SK-N-MC (cell line): ENCODE measurements around the gene SH3RF1.

ENCODE experiments used
- DNase-seq: peaks from one replicate; pipeline ENCODE4 v3.0.0-alpha.2; 2011; ENCODE audit warnings: low read depth, low spot score
- H3K27ac ChIP-seq: fragments of 200-600 bp; sonication (generic); 2 replicates; pipeline ENCODE4 v1.5.1; 2016; ENCODE audit warnings: mixed run types
- H3K36me3 ChIP-seq: fragments of 200-600 bp; sonication (generic); 2 replicates; pipeline ENCODE4 v1.6.1; 2017; ENCODE audit warnings: antibody characterized with exemption, low read length, mixed read lengths; ENCODE audit not compliant: insufficient read depth
- H3K4me3 ChIP-seq: fragments of 200-600 bp; sonication (generic); 2 replicates; pipeline ENCODE4 v1.5.1; 2016
- H3K9ac ChIP-seq: fragments of 200-600 bp; sonication (generic); 2 replicates; pipeline ENCODE4 v1.8.0; 2017; ENCODE audit warnings: mixed run types, mixed read lengths; ENCODE audit not compliant: insufficient read length
- H3K9me3 ChIP-seq: fragments of 200-600 bp; sonication (generic); 2 replicates; pipeline ENCODE4 v1.6.1; 2017; ENCODE audit warnings: low read depth, mild to moderate bottlenecking, antibody characterized with exemption, low read length, moderate library complexity, mixed read lengths
- EZH2 ChIP-seq: fragments of 200-600 bp; sonication (generic); IDR thresholded peaks from one replicate; pipeline ENCODE4 v1.6.1; 2017; ENCODE audit warnings: antibody characterized with exemption
- FOXP2 ChIP-seq: optimal IDR thresholded peaks from 2 replicates; pipeline ENCODE3; 2011; ENCODE audit warnings: mild to moderate bottlenecking, moderate library complexity; ENCODE audit not compliant: insufficient read depth; ENCODE audit errors: extremely low read length, control extremely low read depth
- POLR2AphosphoS5 ChIP-seq: IDR thresholded peaks from 2 replicates; pipeline ENCODE4 v1.6.1; 2012; ENCODE audit warnings: mild to moderate bottlenecking, low read depth, low read length, borderline replicate concordance

SH3RF1 gene

GRCh38 chr4:169163947-169164668, 106.6 kb downstream of the SH3RF1 start:
- no peak for DNase-seq
- H3K27ac ChIP-seq = no peak overlapping the region
- TF ChIP-seq EZH2 = no peak
- no peak for TF ChIP-seq POLR2AphosphoS5
- TF ChIP-seq FOXP2 = no peak
- no peak overlapping the region for H3K4me3 ChIP-seq
- no peaks in the 10 kb centered on the region for H3K36me3 ChIP-seq
- no peak overlapping the region for H3K9ac ChIP-seq
- H3K9me3 ChIP-seq = no peaks in the 10 kb centered on the region

- no peak for TF ChIP-seq FOXP2
- no peak for TF ChIP-seq EZH2
- no peak for TF ChIP-seq POLR2AphosphoS5
- no peak overlapping the region for H3K27ac ChIP-seq
- H3K4me3 ChIP-seq = no peak overlapping the region
- DNase-seq = no peak
- no peak overlapping the region for H3K9ac ChIP-seq
- H3K9me3 ChIP-seq = no peaks in the 10 kb centered on the region
- H3K36me3 ChIP-seq = no peaks in the 10 kb centered on the region
Observed at GRCh38 chr4:169163495-169163894, 107.3 kb downstream of the SH3RF1 start.

GRCh38 chr4:169160825-169161224, 109.9 kb downstream of the SH3RF1 start:
- Histone ChIP-seq H3K9me3 (no peaks in the 10 kb centered on the region), H3K9ac (no peak overlapping the region), H3K27ac (no peak overlapping the region), H3K4me3 (no peak overlapping the region), H3K36me3 (no peaks in the 10 kb centered on the region)
- TF ChIP-seq POLR2AphosphoS5 = no peak
- TF ChIP-seq EZH2 = no peak
- TF ChIP-seq FOXP2 = no peak
- no peak for DNase-seq

GRCh38 chr4:169159624-169160171, 111.1 kb downstream of the SH3RF1 start:
- no peak for DNase-seq
- TF ChIP-seq POLR2AphosphoS5 (no peak), FOXP2 (no peak), EZH2 (no peak)
- H3K9ac ChIP-seq = no peak overlapping the region
- no peaks in the 10 kb centered on the region for H3K9me3 ChIP-seq
- H3K4me3 ChIP-seq = no peak overlapping the region
- H3K36me3 ChIP-seq = no peaks in the 10 kb centered on the region
- H3K27ac ChIP-seq = no peak overlapping the region

- no peak for DNase-seq
- Histone ChIP-seq H3K9ac (no peak overlapping the region), H3K9me3 (no peaks in the 10 kb centered on the region), H3K4me3 (no peak overlapping the region), H3K27ac (no peak overlapping the region), H3K36me3 (no peaks in the 10 kb centered on the region)
- TF ChIP-seq FOXP2 (no peak), POLR2AphosphoS5 (no peak), EZH2 (no peak)
Observed at GRCh38 chr4:169158861-169159260, 111.9 kb downstream of the SH3RF1 start.

GRCh38 chr4:169158046-169158445, 112.7 kb downstream of the SH3RF1 start:
- no peak for DNase-seq
- Histone ChIP-seq H3K9ac (no peak overlapping the region), H3K9me3 (no peaks in the 10 kb centered on the region), H3K36me3 (no peaks in the 10 kb centered on the region), H3K4me3 (no peak overlapping the region), H3K27ac (no peak overlapping the region)
- TF ChIP-seq EZH2 (no peak), POLR2AphosphoS5 (no peak), FOXP2 (no peak)

- no peak overlapping the region for H3K27ac ChIP-seq
- no peak for TF ChIP-seq FOXP2
- no peak overlapping the region for H3K4me3 ChIP-seq
- no peak overlapping the region for H3K9ac ChIP-seq
- DNase-seq = no peak
- H3K9me3 ChIP-seq = no peaks in the 10 kb centered on the region
- H3K36me3 ChIP-seq = no peaks in the 10 kb centered on the region
Observed at GRCh38 chr4:169156392-169156791, 114.4 kb downstream of the SH3RF1 start.

GRCh38 chr4:169154121-169154520, 116.6 kb downstream of the SH3RF1 start:
- TF ChIP-seq EZH2 = no peak
- no peak for TF ChIP-seq POLR2AphosphoS5
- Histone ChIP-seq H3K4me3 (no peak overlapping the region), H3K9ac (no peak overlapping the region), H3K36me3 (no peaks in the 10 kb centered on the region), H3K9me3 (no peaks in the 10 kb centered on the region), H3K27ac (no peak overlapping the region)
- DNase-seq = no peak

- TF ChIP-seq POLR2AphosphoS5 (no peak), EZH2 (no peak), FOXP2 (no peak)
- no peak overlapping the region for H3K9ac ChIP-seq
- no peak overlapping the region for H3K27ac ChIP-seq
- H3K36me3 ChIP-seq = no peaks in the 10 kb centered on the region
- no peak overlapping the region for H3K4me3 ChIP-seq
- no peak for DNase-seq
- no peaks in the 10 kb centered on the region for H3K9me3 ChIP-seq
Observed at GRCh38 chr4:169153481-169154087, 117.2 kb downstream of the SH3RF1 start.

- no peak overlapping the region for H3K9ac ChIP-seq
- no peak overlapping the region for H3K4me3 ChIP-seq
- no peak overlapping the region for H3K27ac ChIP-seq
- no peaks in the 10 kb centered on the region for H3K36me3 ChIP-seq
- DNase-seq = no peak
- no peaks in the 10 kb centered on the region for H3K9me3 ChIP-seq
- TF ChIP-seq FOXP2 (no peak), EZH2 (no peak), POLR2AphosphoS5 (no peak)
Observed at GRCh38 chr4:169152899-169153298, 117.9 kb downstream of the SH3RF1 start.
